NCI-H2196 (cell line): ENCODE data around the gene TULP4.
A peak's percentile ranks its signal among the peaks of the same experiment; 100 is the strongest.
"Not testable (repeated sequence)": the region's sequence is repeated elsewhere in the genome, so short reads cannot be mapped to it uniquely, and the experiment has no call there.

ENCODE experiments used
- DNase-seq: peaks from one replicate; lab custom pipeline; 2025; ENCODE audit not compliant: unreplicated experiment; lab: John Stamatoyannopoulos, UW

TULP4 gene

GRCh38 chr6:158464483-158464882, 152.2 kb downstream of the TULP4 start:
- DNase-seq = no peak

GRCh38 chr6:158465257-158465656, 153.0 kb downstream of the TULP4 start:
- no peak for DNase-seq

- DNase-seq = no peak
Measured at GRCh38 chr6:158465747-158466146, 153.5 kb downstream of the TULP4 start.

DNA sequence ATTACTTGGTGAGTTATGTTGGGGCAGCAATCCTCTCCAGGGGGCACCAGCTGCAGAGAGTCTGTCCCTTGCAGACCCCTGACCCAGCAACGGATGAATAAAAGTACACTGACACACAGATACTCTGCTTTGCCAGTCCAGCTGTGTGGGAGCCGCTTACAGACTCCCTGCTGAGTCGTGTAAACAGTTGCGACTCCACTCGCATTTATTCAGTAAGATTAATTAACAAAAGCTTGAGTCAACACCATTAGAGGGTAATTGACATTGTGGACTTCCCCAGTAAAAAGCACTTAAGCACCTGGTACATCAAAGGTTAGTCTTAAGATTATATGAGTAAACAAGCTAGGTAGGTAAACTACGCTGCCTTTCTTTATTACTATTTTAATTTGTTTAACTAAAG, 155.7 kb downstream of the TULP4 start:
- DNase-seq = peak; percentile 25

DNA sequence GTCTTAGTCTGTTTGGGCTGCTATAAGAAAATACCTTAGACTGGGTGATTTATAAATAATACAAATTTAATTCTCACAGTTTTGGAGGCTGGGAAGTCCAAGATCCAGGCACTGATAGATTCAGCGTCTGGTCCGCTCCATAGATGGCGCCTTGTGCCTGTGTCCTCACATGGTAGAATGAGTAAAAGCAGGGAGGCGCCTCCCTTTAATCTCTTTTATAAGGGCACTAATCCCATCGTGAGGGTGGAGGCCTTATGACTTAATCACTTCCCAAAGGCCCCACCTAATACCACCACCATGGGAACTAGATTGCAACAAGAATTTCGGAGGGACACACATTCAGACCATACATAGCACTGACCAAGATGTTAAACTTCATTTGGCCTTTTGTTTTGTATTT, 156.4 kb downstream of the TULP4 start:
- DNase-seq = no peak

- DNase-seq = not testable (repeated sequence)
Measured at GRCh38 chr6:158470023-158470422, 157.8 kb downstream of the TULP4 start.

DNA sequence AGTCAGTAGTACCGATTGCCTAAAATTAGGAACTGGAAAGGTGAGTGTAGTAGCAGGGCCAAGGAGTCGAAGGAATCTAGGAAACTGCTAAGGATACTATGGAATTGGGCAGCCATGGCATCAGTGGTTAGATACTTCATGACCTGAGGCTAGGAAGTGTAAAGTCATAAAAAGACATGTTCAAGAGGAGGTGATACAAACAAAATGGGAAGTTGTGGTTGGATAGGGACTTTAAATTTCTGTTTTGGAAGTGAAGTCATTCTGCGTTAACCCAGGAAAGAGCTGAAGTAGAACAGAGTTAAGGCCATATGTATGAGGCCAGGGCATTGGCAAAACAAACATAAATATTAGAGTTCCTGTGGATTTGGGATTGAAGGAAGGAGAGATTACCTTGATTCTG, 159.1 kb downstream of the TULP4 start:
- DNase-seq = no peak

DNA sequence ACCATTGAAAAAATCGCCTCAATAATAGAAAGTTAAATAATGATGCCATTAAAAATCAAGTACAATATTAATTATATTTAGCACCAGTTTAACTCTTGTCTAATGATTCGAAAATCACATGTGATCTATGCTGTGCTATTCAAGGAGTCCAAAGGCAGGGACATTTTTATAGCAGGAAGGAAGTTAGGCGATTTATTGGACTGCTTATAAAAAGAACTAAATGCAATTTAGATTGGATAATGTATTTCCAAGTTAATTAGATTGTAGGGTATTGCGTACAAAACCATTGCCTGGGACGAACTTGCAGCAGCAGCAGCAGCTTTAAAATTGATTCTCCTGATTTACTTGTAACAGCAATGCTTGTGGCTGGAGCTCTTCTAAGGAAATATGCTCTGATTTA, 160.2 kb downstream of the TULP4 start:
- DNase-seq = no peak

GRCh38 chr6:158474961-158475343, 162.7 kb downstream of the TULP4 start:
- DNase-seq = no peak

DNA sequence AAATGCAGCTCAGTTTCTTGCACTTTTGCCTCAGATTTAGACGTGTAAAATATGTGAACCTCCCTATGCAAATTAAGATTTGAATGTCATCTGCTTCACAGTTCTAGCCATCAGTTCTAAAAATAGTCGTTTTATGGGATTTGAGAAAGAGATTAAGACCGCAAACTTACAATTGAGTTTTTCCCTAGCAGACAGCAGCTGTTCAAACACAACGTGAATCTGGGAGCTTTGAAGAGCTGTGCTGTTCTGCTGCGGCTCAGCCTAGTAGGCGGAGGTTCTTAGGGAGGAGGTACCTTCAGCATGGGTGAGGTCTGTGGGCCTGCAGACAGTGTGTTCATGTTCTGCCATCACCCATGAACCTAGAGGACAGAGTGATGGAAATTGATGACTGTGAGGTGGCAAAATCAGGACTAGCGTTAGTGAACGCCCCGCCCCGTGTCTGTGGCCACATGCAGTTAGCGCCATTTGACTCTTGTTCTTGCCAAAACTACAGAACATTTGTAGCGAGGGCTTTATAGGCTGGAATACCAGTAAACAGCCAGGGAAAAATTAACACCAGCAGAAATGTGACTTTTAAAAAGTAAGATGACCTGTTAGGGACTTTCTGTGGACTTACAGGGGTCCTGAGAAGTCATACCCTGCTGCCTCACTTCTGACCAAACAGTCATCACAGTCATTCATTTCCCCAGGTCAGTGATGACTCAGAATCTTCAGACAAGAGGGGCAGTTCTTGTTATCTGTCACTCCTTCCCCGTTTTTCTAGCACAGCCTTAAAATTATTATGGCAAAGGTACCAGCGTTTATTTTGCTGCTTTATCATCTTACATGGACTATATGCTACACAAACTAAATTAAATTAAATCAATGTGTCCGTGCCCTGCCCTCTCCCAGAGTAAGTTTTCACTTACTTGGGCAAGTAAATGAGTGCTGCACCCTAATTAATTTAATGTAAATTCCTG, 163.4 kb downstream of the TULP4 start:
- DNase-seq = peak; percentile 55

DNA sequence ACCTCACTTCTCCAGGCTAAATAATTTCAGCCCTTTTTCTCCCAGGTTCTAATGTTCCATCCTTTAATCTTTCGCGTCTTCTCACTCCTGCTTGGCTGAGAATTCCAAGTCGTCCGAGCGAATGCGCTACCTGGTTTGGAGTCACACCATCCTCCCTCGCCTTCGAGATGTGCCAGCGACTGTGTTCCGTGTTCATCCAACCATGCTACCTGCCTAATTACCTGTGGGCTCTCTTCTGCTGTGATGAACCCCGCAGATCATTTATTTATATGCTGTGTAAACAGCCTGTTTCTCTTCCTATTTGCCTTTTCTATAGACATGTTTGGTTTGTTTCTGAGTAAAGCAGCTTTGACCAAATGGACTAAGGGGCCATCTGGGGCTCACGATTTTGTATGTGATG, 164.1 kb downstream of the TULP4 start:
- DNase-seq = no peak

DNA sequence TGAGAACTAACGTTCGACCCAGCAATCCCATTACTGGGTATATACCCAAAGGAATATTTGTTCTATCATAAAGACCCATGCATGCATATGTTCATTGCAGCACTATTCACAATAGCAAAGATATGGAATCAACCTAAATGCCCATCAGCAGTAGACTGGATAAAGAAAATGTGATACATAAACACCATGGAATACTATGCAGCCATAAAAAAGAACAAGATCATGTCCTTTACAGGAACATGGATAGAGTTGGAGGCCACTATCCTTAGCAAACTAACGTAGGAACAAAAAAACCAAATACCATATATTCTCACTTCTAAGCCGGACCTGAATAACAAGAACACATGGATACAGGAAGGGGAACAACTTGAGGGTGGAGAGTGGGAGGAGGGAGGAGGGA, 165.5 kb downstream of the TULP4 start:
- DNase-seq = not testable (repeated sequence)

- no peak for DNase-seq
Measured at GRCh38 chr6:158480989-158481388, 168.7 kb downstream of the TULP4 start.

GRCh38 chr6:158481690-158482473, 169.6 kb downstream of the TULP4 start:
- DNase-seq = no peak

GRCh38 chr6:158485431-158485830, 173.2 kb downstream of the TULP4 start:
- no peak for DNase-seq

- no peak for DNase-seq
Measured at GRCh38 chr6:158487495-158487894, 175.2 kb downstream of the TULP4 start.

GRCh38 chr6:158488065-158488464, 175.8 kb downstream of the TULP4 start:
- DNase-seq = no peak

DNA sequence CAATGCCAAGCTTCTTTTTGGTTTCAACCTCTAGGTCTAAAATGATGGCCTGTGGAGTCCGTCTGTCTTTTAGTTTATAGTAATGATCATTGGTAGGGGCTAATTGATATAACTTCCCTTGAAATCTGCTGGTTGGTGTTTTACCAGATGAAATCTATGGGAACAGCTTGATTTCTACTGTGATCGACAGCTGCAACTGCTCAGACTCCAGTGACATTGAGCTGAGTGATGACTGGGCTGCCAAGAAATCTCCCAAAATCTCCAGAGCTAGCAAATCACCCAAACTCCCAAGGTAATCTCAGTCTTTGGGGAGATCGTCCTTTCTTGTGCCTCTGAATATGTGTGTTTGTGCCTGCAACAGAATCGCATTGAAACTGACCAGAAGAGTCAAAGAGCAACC, 177.2 kb downstream of the TULP4 start:
- no peak for DNase-seq

DNA sequence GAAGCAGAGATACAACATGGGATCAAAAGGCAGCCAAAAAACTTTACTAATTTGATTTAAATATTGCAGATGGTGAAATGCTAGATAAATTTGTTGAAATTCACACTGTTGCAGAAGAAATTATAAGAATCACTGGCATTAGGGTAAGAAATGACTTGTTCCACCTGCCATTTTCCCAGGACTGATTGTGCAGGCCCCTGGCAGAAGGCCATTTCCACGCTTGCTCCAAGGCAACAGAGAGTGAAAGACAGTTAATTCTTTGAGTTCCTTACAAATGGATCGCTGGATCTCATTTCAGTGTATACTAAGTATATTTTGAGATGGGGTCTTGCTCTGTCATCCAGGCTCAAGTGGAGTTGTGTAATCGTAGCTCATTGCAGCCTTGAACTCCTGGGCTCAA, 180.6 kb downstream of the TULP4 start:
- DNase-seq = no peak

GRCh38 chr6:158496700-158497099, 184.4 kb downstream of the TULP4 start:
- DNase-seq = no peak

GRCh38 chr6:158497620-158498019, 185.4 kb downstream of the TULP4 start:
- no peak for DNase-seq

GRCh38 chr6:158498362-158498761, 186.1 kb downstream of the TULP4 start:
- DNase-seq = no peak
